GM12865 (cell line): ENCODE data around the gene TRPM7.

Source experiments
- DNase-seq: peaks from one replicate; pipeline ENCODE4 v3.0.0; 2010; ENCODE audit warnings: low read depth
- H3K4me3 ChIP-seq: 2 replicates; pipeline ENCODE4 v1.5.1; 2011; ENCODE audit warnings: mild to moderate bottlenecking, low read depth, low read length, control low read depth
- CTCF ChIP-seq: IDR thresholded peaks from 2 replicates; pipeline ENCODE4 v1.5.1; 2011; ENCODE audit warnings: low read length, control low read depth, low read depth, inconsistent platforms; ENCODE audit not compliant: insufficient read depth; ENCODE audit errors: missing control alignments

The TRPM7 gene

GRCh38 chr15:50546566-50546965, 140.0 kb downstream of the TRPM7 start, which contains the start of gene USP50:
Gene USP50 (minus strand): TSS chr15:50546666. CDS start chr15:50546525, 141 bp downstream.
- no peak for DNase-seq
- TF ChIP-seq CTCF, result no peak
- no peak within 1 kb of the TSS for H3K4me3 ChIP-seq

- no peak for TF ChIP-seq CTCF
- no peak overlapping the region for H3K4me3 ChIP-seq
- no peak for DNase-seq
Measured at GRCh38 chr15:50544368-50544767, 142.2 kb downstream of the TRPM7 start.

- no peak for DNase-seq
- TF ChIP-seq CTCF, result no peak
- no peak overlapping the region for H3K4me3 ChIP-seq
Measured at GRCh38 chr15:50543556-50543955, 143.0 kb downstream of the TRPM7 start.

- H3K4me3 ChIP-seq, result no peak overlapping the region
- no peak for TF ChIP-seq CTCF
- DNase-seq, result no peak
Measured at GRCh38 chr15:50542887-50543210, 143.7 kb downstream of the TRPM7 start.

- no peak for DNase-seq
- no peak overlapping the region for H3K4me3 ChIP-seq
- no peak for TF ChIP-seq CTCF
Measured at GRCh38 chr15:50531766-50532165, 154.8 kb downstream of the TRPM7 start.

GRCh38 chr15:50531163-50531562, 155.4 kb downstream of the TRPM7 start:
- no peak for DNase-seq
- H3K4me3 ChIP-seq, result no peak overlapping the region
- TF ChIP-seq CTCF, result no peak

- DNase-seq, result no peak
- TF ChIP-seq CTCF, result no peak
- H3K4me3 ChIP-seq, result no peak overlapping the region
Measured at GRCh38 chr15:50523851-50524251, 162.7 kb downstream of the TRPM7 start.
